DMS79 (cell line): Measurements from ENCODE around the gene CC2D2B.
"Not testable (repeated sequence)": the region's sequence is repeated elsewhere in the genome, so short reads cannot be mapped to it uniquely, and the experiment has no call there.

Source experiments
- DNase-seq: peaks from one replicate; lab custom pipeline; 2025; lab: John Stamatoyannopoulos, UW

CC2D2B gene

DNA sequence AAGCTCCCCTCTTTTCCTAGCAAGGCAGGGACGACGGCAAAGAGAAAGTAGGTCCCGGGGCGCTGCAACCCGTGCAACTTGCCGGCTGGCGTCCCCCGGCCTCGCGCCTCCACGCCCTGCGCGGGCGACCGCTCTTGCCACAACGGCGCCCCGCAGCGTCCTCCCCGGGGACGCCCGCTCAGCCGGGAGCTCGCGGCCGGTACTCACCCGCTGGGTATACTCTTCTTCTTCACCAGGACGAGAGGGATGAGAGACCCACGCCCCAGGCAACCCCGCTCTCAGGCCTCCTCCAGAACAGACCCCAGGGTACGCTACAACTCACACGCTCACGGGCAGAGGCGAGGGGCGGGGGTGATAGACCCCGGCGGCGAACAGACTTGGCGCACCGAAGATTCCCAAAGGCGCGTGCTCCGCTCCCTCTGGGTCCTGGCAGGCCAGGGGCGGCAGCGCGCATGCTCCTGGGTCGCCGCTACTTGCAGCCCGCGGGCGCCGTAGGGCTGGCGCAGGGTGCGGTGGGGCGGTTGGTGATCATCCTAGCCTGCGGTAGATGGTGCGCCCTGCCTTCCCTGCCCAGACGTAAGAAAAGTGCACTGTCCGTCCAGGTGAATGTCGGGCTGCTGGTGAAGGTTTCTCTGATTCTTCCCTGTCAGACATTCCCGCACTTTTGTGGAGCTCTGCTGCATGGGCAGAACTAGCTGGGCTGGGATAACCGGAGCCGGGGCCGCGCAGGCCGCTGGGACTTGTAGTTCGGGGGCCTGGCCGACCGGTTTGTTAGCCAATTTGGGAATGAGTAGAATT lies at the start of gene CC2D2B:
CC2D2B (plus strand) TSS at position 520 of the 798 bp plus-strand sequence. CDS start 3,349 bp downstream, outside the sequence.
- DNase-seq, result peak; percentile 19

- DNase-seq, result no peak
Measured at GRCh38 chr10:95860166-95860940, 47.4 kb upstream of the CC2D2B start.

DNA sequence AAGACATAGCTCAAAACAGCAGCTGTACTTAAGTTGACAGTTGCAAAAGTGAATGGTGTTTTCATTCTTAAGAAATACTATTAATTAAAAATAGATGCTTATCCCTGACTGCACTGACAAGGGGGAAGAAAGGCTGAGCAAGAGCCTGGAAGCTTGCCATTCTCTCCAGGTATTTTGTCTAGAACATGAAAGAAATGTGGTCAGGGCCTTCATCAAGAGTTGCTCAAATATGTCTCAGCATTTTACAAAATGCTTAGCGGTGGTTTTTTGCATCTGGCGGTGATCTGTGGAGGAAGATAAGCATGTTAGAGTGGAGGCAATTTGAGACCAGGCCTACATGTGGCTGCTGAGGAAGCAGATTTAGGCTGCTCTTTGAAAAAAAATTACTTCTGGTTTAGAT lies 46.4 kb upstream of the CC2D2B start:
- peak; percentile 18 for DNase-seq

DNA sequence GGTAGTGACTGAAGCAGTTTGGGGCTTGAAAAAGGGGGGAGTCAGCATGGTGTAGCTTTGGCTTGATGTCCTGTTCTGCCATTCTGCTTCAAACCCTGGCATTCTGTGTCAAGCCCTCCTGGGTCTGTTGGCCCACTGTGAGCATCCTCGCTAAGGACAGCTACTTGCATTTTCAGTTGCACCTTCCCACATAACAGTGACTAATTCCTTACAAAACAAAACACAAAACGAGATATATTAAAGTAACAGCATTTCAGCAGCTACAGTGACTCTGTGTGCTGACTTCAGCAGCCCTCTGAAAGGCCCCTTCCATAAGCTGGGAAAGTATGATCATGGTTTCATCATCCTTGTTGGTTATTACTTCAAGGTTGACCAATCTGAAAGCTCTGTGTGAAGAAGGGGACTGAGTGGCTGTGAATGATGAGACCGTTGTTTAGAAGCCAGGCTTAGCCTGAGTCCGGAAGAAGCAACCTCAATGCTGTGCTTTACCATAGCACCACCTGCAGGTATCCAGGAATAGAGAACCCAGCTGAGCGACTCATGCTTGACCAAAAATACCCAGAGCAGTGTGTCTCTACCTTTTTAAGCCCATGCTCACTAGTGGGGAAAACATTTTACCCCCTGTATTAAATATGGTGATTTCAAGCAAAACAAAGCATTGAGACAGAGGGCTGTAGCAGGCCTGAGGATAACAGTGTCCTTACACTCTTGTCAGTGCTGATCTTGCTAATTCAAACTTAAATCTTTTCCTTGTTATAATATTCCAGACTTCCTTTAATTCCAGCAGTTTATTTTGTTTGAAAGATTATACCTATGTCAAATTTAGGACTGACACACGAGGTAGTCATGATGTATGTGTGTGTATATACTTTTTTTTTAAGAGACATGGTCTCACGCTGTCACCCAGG lies 42.6 kb upstream of the CC2D2B start:
- no peak for DNase-seq

DNA sequence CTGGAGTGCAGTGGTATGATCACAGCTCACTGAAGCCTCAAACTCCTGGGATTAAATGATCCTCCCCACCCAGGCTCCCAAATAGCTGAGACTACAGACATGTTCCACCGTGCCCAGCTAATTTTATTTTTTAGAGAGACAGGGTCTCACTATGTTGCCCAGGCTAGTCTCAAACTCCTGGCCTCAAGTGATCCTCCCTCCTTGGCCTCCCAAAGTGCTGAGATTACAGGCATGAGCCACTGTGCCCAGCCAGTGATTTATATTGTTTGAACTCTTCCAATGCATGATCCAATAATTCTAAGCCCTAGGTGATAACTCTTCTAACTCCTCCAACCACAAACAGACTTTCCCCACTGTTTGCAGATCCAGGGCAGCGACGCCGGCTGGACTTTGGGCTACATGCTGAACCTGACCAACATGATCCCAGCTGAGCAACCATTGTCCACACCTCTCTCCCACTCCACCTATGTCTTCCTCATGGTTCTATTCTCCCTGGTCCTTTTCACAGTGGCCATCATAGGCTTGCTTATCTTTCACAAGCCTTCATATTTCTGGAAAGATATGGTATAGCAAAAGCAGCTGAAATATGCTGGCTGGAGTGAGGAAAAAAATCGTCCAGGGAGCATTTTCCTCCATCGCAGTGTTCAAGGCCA lies 41.8 kb upstream of the CC2D2B start:
- no peak for DNase-seq

- DNase-seq, result no peak
Measured at GRCh38 chr10:95866467-95866842, 41.3 kb upstream of the CC2D2B start.

GRCh38 chr10:95867866-95868265 lies 39.9 kb upstream of the CC2D2B start:
- no peak for DNase-seq

- DNase-seq, result no peak
Measured at GRCh38 chr10:95872158-95872711, 35.5 kb upstream of the CC2D2B start.

DNA sequence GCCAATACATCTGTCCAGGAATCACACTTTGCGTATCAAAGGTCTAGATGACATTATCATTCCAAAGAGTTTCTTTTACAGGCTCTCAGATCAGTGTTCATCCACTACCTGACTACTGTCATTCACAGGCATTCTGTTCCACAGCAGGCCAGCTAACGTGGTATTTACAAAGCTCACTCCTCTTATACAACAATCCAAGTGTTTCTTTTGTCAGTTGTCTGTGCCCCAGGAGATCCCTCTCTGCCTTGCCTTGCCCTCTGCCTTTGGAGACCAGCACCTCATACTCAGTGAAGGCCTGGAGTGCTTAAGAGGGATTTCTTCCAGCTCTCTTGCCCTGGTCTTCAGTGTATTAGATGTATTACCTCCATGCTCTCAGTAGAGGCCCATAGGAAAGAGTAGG lies 34.6 kb upstream of the CC2D2B start:
- DNase-seq, result no peak

GRCh38 chr10:95873651-95874050 lies 34.1 kb upstream of the CC2D2B start:
- no peak for DNase-seq

GRCh38 chr10:95874783-95875182 lies 33.0 kb upstream of the CC2D2B start:
- DNase-seq, result not testable (repeated sequence)

GRCh38 chr10:95876756-95877155 lies 31.0 kb upstream of the CC2D2B start:
- no peak for DNase-seq

DNA sequence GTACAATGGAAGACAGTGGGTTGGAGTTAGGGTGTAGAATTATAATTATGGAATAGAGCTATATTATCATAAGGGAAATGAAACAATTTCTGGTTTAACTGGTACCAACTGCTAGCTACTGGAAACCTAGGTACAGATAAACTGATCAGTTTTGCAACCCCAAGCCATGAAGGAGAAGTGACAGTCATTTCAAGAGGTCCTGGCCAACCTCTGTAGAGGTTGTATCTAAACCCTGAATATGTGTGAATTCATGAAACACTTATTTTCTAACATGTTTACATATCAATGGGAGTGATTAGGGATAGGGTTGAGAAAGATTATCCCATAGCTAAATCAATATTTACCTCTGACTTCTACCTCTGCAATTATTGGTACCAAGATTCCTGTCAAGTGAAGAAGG lies 29.9 kb upstream of the CC2D2B start:
- DNase-seq, result no peak

DNA sequence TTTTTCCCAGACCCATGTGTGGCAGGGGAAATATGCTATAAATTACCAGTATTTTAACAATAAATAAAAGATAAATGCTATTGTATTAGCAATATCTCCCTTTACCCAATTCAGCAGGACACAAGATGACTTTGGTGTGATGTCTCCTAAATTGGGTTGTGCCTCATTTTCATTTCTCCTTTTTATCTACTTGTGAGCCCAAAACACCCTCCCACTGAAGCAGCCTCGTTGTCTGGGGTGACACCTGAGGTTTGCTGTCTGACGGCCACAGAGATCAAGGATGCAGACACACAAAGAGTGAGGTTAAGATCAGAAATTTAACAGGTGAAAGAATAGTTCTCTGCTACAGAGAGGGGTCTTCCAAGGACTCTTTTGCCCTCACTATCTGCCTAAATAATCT lies 27.1 kb upstream of the CC2D2B start:
- no peak for DNase-seq

DNA sequence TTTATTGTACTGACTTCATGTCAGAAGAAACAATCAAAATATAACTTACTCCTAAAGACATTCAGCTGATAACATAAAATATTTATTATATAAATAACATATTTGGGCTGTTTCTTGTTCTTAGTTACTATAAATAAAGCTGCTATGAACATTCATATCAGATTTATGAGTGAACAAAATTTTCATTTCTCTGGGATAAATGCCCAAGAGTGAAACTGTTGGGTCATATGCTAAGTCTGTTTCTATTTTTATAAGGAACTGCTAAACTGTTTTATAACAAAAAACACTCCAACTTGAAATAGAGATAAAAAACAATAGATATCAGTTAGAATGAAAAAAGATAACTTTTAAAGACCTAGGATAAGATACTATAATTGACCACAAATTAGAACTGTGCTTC lies 26.5 kb upstream of the CC2D2B start:
- no peak for DNase-seq

- DNase-seq, result no peak
Measured at GRCh38 chr10:95889830-95890229, 17.9 kb upstream of the CC2D2B start.

DNA sequence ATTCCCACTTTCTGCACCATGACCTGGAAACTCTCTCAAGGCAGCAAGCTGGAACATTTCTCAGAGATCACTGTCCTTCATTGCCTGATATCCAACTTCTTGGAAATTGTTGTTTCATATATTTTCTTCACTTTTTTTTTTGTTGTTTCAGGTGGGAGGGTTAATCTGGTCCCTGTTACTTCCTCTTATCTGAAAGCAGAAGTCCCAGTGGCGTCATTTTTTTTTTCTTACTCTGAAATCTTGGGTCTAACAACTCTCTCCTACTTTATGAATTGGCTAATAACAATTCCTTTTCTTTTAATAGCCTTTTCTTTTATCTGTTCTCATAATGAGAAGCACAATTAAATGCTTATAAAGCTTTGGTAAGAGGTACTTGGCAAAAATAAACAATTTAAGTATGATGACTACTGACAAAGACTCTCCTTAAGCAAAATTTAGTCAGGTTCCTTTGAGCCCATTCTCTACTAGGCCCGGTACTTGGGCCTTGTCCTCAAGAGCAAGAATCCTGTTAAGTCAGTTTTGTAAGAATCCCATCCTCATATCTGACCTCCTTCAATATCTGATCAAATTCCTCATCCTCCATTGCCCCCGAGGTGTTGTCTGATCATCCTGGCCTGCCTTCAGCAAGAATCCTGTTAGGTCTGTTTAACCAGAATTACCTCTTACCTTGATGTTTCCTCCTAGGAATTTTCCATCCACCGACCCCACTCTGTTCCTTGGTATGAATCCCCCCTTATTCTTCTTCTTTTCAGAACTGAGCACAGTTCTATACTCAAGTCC lies 11.5 kb upstream of the CC2D2B start:
- no peak for DNase-seq

DNA sequence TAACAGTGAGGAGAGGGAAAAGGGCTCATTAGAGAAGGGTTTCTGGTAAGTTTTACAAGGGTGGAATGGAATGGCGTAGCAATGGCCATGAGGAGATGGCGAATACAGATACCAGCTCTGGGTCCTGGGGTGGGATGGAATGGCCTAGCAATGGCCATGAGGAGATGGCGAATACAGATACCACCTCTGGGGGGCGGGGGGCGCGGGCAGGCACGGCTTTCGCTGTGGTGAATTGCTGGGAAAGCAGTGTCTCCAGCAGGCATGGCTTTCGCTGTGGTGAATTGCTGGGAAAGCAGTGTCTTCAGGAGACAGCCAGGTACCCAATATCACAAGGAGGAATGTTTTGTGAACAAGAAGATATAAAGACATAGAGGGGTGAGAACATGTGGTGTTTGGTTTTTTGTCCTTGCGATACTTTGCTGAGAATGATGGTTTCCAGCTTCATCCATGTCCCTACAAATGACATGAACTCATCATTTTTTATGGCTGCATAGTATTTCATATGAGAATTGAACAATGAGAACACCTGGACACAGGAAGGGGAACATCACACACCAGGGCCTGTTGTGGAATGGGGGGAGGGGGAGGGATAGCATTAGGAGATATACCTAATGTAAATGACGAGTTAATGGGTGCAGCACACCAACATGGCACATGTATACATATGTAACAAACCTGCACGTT lies 1.7 kb upstream of the CC2D2B start:
- DNase-seq, result not testable (repeated sequence)

GRCh38 chr10:95906677-95907455 lies 909 bp upstream of the CC2D2B start:
- DNase-seq, result no peak
